GM21529 (cell line): ENCODE results near the gene CCDC30.

Experiments
- ATAC-seq: cut with Tn5 transposase; IDR thresholded peaks from one replicate; pipeline ENCODE4 v1.9.1; 2021; ENCODE audit not compliant: unreplicated experiment

Gene CCDC30

DNA sequence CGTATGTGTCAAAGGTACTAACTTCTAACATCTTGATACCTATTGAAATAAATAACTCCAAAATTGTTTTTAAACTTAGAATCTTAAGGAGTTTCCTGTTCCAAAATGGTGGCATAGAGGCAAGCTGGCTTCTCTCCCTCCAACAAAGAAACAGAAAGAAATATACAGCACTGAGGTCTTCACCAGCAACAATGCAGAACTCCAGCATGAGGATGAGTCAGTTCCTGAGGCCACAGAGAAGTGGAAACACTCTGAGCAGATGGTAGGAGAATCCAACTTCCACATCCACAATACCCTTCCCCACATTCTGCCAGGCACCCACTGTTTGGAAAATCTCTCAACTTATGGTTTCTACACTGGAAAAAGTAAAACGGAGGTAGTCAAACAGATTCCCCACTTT lies 183.0 kb downstream of the CCDC30 start:
- no peak for ATAC-seq

DNA sequence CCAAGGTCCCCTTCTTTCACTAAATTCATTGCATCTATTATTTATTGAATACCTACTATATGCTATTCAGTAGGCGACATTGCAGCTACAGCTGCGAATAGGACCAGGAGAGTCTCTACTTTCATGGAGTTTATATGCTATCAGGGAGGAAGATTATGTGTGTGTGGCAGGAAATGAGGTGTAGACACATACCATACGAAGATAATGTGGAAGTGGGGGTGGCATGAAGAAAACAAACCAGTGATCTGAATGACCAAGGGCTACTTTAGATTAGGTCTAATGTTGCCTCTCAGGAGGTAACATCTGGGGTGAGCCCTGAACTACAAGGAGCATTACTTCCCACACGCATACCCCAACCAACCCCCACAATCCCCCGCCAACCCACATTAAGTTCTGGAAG lies 194.1 kb downstream of the CCDC30 start:
- ATAC-seq, result no peak

DNA sequence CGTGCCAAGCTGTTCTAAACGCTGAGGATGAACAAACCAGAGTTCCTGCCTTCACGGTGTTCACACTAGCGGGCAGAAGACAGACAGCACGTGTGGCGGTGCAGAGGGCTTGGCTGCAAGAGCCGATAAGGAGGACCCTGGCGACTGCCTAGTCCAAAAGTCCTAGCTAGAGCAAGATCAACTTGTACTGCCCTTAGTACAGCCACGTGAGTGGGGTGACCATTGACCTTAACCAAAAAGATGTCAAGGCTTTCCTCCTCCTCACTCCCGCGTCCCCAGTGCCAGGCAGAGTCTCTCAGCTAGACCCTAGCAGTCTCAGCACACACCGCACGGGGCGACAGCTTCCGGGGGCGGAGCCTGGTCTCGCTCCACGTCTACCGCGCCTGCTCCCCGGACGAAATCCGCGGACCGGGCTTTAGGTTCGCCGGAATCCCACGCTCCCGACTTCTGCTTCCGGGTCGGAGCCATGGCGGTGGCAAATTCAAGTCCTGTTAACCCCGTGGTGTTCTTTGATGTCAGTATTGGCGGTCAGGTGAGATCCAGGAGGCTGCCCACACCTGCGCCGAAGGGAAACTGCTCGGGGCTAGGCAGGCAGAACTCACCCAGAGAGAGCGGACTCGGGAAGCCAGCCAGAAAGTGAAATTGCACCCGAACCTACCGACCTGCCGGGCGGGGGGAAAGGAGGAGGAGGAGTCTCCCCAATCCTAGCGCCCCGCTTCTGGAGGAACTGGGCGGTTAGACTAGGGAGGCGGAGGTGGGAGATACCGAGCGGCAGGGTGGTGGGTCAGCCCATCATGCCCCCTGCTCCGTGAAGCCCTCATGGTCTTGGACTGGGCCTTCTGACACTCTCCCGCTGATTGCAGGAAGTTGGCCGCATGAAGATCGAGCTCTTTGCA lies 195.1 kb downstream of the CCDC30 start, which contains the start of gene PPIH:
Gene PPIH, plus strand, starts transcription at position 443 of the 896 bp plus-strand sequence. Its CDS starts 24 bp downstream, at position 467.
- ATAC-seq, result peak; percentile 94

DNA sequence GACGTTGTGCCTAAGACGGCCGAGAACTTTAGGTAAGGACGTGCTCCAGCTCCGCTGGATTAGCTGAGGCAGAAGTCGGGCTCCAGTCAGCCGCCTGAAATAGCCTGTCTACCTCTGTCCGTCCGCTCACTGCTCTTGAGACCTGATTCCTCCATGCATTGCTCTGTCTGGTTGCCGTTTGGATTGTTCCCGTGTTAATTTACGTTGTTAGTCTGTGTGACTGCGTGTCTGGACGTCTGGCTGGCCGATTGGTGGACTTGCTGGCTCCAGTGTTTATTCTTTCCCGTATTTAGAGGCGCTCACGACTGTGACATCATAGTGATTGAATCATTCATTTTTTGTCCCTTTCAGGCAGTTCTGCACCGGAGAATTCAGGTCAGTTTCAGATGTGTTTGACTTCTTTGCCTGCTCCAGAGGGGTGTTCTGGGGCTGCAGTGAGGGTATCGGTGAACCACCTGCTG lies 195.8 kb downstream of the CCDC30 start:
- peak; percentile 3 for ATAC-seq

DNA sequence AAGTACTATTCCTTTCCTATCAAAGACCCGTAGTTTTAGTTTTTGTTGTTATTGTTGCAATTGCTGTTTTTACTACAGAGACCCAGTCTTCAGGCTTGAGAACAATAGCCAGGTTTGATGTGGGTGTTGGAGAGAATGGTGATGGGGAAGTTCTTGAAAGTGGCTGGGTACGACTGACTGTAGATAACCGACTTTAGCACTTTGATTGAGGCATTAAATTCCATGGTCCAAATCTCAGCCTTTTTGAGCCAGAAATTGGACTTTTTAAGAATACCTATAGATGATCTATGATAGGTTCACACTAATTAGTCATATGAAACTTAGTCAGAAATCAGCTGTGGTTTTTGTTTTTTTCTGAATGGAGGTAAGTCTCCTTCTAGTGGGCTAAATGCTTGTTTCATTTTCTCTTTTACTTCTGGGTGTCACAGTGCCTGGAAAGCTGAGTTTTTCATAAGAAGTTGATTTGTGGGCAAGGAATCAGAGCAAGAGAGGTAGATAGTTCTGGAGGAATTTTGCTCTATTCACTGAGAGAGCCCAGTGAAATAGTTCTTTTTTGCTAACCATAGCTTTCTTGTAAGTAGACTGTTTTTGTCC lies 197.9 kb downstream of the CCDC30 start:
- no peak for ATAC-seq

DNA sequence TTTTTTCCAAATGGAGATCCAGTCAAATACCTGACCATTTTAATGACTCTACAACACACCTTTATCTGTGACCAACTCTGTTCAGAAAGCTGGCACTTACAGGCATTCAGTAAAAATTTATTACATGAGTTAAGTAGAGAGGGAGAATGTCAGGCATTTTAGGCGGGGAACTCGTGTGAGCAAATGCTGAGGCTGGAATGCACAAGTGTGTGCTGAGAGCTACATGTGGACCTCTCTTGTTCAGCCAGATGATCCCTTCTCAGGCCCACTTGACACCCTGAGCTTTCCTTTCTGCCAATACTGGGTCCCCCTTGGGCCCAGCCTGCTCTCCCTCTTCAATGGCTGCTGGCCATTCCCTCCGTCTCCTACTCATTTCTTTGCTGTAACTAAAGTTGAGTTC lies 206.8 kb downstream of the CCDC30 start:
- ATAC-seq, result no peak

DNA sequence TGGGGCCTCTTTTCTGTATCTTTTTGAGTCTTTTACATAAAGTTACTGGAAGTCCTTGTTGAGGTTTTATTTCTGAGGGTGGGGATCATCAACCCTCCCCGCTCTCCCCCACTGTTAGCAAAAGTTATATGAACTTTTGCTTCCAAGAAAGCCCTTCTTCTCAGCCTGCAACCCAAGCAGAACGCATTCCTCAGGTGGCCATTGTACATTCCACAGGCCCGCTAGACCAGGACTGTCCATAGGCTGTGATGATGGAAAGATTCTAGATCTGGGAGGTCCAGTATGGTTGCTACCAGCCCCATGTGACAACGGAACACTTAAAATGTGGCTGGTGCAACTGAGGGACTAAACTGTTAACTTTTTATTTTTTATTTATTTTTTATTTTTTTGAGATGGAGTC lies 207.3 kb downstream of the CCDC30 start:
- no peak for ATAC-seq

DNA sequence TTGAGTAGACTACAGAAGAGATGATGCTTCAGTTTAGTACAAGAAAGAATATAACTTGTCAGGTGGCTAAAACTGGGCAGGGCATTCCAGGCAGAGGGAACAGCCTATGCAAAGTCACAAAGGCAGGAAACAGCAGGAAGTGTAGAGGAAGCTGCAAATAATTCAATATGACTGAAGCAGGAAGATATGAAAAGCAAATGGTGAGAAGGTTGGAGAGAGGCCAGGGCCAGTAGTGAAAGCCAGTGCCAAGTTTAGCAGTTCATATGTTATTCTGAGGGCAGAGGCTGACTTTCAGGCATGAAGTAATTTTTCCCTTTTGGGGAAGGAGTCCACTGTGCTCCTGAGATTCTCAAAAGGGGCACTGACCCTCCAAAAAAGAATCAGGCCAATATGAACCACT lies 211.1 kb downstream of the CCDC30 start:
- ATAC-seq, result no peak

DNA sequence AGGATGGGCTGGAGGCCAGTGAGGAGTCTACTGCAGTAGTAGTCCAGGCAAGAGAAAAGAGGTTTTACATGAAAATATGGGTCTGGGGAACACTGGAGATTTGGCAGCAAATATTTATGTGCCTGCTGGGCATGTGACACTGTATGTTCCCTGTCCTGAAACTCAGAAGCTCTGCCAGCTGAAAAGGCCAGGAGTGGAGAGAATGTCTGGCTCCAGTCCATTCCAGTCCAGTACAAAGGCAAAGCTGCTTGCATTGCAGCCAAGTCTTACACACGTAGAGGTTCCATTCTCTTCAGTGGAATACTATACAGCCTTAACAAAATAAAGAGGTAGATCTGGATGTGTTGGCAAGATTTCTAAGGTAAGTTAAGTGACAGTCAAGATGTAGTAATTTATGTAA lies 211.6 kb downstream of the CCDC30 start:
- no peak for ATAC-seq

DNA sequence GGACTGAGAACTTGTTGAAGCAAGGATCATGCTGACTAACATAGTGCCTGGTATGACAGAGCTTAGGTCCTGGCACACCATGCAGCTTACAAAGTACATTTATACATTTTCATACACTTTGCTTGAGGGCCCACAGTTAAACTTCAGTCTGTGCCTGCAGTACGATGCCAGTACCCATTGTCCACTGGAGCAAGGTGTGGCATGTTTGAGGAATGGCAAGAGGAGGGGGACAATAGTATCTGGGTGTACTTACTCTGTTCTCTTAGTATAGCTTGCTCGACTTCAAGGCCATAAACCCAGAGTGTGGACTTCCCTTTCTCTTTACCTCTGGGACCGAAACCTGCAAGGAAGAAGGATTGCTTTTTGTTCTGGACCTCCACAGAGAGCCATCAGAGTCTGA lies 212.4 kb downstream of the CCDC30 start:
- ATAC-seq, result no peak

DNA sequence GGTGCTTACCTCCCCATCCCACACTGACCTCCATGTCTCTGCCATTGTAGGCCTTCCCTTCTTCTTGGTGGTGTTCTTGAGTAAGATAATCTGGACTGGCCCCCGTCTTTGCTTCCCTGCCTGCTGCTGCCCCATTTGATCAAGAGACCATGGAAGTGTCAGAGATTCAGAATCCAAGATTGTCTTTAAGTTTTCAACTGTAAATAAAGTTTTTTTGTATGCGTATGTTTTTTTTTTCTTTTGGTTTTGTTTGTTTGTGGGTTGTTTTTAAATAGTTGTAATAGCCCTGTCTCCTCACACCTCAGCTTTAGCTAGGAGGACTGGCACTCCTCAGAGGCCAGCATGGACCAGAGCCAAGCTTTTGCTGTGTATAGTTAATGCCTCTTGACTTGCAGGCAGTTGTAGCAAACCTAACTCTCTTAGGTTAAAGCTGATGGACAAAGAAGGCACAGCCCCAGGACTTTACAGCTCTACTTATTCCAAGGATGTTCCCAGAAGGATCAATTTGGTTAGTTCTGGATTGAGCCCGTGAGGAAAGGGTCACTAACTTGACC lies 213.5 kb downstream of the CCDC30 start:
- no peak for ATAC-seq

DNA sequence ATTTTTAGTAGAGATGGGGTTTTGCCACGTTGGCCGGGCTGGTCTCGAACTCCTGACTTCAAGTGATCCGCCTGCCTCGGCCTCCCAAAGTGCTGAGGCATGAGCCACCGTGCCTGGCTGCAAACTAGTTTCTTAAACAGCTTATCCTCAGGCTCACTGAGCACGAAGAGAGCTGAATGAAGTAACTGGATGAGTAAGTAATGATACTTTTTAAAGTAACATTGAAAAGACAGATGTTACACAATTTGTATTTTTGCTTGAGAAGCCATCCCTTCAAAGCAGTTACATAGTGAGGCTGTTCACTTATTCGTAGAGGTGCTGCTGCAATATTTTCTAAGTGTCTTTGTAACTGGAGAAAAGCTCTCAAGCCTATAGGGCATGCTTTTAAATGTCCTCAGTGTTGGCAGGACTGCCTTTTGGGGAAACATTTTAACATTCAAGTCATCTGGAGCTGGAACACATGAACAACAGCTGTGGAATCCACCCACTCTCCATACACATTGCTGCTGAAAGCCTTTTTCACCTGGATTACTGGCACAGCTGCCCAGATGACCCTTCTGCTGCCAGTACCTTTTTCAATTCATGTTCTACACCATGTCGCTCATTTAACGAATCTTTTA lies 216.4 kb downstream of the CCDC30 start:
- no peak for ATAC-seq

DNA sequence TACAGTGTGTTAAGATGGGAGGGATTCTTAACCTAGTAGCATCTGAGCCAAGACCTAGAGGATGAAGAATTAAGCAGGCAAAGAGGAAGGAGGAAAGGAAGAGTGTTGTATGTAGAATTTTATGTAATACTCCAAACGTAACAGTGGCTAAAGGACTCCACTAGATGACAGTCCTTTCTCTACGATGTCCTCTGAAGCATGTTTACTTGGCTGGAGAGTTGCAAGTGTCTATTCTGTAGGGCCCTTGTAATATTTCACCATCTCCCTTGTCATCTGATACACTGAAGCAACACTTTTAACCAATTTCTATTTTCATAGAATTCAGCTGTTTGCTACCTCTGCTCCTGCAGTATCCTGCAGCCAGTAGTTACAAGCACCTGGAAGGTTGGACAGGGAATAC lies 217.0 kb downstream of the CCDC30 start:
- no peak for ATAC-seq

DNA sequence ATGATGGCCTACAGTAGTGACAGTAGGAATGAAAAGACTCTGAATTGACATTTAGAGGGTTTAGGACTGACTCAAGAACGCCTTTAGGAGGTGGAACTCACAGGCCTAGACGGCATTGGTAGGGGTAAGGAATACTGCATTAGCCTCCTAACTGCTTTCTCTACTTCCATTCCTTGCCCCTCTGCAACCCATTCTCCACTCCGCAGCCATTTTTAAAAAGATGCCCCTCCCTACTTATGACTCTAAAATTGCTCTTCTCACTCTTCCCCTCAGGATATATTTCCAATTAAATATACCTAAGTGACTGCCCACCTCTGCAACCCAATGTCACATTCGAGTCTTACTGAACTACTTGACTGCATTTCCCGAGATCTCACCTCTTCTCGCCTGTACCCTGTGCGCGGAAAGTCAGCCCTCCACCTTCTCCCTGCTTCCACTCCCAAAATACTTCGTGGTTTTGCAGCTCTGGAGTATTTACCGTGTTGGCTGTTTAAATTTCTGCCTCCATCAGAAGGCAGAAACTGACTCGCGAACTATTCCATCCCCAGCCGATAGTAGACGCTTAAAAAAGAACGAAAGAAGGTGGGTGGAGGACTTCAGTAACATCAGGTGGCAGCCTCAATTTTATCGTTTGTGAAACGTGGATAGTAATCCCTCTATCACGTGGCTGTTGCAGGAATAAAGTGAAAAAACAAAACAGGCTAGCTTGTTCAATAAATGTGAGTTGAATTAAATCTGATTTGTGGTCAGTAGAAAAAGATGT lies 218.0 kb downstream of the CCDC30 start:
- no peak for ATAC-seq

DNA sequence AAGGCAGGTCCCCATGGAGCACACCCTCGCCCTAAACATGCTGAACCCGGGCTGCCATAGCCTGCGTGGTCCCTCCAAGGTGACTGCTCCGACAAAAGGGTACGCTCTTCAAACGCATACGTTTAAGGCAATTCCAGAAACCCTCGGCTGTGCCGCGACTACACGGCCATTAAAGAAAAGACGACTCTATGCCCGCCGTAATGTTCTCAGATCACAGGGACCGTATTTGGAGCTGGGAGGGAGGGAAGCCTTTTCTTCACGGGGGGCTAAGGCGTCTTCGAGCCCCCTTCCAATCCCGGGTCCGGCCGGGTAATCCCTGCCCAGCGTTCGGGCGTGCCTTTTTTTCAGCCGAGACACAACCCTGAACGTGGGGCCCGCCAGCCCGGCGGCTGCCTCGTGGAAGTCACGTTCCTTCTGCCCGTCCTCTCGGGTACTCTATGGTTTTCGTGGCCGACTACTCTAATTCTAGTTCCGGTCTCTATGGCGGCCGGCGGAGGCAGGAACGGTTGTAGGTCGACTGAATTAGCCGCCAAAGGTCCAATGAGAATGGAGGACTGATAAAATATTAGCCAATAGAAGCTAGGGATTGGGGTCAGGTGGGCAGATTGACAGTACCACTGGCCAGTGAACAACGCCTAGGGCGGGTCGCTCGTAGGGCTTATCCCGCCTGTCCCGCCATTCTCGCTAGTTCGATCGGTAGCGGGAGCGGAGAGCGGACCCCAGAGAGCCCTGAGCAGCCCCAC lies 218.8 kb downstream of the CCDC30 start, which contains the start of gene YBX1:
Gene YBX1, plus strand, starts transcription at position 678 of the 743 bp plus-strand sequence. CDS start 148 bp downstream, outside the sequence.
- ATAC-seq, result peak; percentile 86

DNA sequence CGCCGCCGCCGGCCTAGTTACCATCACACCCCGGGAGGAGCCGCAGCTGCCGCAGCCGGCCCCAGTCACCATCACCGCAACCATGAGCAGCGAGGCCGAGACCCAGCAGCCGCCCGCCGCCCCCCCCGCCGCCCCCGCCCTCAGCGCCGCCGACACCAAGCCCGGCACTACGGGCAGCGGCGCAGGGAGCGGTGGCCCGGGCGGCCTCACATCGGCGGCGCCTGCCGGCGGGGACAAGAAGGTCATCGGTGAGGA lies 219.3 kb downstream of the CCDC30 start:
- ATAC-seq, result peak; percentile 13

DNA sequence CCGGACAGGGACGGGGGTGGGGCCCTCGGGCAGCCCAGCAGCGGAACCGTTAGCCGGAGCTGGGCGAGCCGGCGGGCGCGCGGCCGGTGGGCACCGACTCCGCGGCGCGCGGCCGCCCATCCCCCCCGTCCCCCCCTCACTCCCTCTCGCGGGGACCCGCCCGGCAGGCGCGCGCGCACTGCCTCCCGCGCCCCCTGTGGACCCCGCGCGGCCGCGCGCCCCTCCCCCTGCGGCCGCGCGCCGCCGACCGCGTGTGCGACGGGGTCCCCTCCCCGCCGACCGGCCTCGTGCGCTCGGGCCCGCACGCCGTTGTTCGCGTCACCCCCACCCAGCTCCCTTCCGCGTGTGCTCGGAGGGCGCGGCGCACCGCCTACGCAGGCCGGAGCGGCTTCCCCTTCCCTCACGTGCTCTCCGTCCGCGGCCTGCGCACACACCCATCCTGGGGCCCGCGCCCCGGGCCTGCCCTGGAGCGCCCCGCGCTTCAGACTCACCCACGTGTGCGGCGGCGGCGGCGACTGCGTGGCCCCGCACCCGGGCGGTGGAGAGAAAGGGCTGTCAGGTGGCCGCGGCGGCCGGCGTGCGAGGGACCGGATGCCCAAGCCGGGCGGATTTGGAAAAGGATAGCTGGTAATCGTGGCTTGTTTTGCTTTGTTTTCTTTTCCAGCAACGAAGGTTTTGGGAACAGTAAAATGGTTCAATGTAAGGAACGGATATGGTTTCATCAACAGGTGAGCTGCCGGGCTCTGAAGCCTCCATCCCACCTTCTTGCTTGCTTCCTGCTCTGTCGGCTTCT lies 219.8 kb downstream of the CCDC30 start:
- peak; percentile 48 for ATAC-seq

DNA sequence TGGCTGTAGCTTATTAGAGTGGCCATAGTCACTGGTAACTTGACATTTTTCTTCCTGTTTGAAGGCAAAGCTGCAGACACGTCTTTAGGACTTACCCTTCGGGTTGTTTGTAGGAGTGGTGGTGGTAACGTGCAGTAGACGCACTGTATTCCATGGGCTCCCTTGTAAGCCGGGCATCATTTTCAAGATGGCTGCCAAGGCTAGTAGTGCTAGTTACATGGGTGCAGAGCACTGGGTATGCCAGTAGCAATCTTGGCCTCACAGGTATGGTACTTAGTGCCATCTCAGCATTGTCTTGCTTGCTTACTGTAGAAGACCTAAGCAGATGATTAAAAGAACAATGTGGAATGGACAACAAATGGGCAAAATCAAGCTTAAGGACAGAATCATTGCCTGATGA lies 221.1 kb downstream of the CCDC30 start:
- no peak for ATAC-seq

DNA sequence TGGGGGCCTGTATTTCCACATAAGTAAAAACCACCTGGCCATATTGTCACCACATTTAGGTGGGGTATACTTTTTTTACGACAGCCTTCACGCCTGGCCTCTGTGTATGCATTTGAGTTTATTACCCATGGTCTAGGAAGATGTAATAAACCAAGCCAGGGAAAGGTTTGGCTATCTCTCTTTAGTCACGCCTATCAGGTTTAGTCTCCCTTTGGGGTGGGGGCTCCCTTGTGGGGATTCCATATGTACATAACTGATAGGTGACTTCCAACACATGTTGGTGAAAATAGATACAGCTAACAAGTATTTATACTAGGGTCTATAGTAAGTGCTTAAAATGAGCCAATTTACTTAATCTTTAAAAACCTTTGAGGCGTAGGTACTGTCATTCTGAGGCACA lies 223.3 kb downstream of the CCDC30 start:
- ATAC-seq, result no peak

DNA sequence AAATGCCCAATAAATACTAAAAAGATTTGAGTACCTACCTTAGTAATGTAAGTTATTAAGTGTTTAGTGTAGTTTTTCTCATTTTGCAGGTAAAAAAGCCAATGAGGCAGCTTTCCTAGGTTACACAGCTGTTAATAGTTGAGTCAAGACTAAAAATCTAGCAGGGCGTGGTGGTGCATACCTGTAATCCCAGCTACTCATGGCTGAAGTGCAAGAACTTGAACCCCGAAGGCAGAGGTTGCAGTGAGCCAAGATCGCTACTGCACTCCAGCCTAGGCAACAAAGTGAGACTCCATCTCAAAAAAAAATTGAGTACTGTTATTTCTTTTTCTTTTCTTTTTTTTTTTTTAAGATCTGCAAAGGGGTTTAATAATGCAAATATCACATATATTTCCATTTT lies 226.8 kb downstream of the CCDC30 start:
- no peak for ATAC-seq
